Right ventricle myocardium inferior (tissue), 1 donor: ENCODE results near the gene DNM3. TPM values are rescaled to one million over a fixed set of nuclear protein-coding genes. Genes with fewer than 3 reads are reported as not detected.
"Not testable (repeated sequence)": the region's sequence is repeated elsewhere in the genome, so short reads cannot be mapped to it uniquely, and the experiment has no call there.

Experiments
- ATAC-seq: fragments of 200-7000 bp; cut with Tn5 transposase; one replicate; pipeline ENCODE4 v1.9.1; 2020; ENCODE audit warnings: mild to moderate bottlenecking, moderate library complexity
- DNase-seq: peaks from one replicate; pipeline ENCODE4 v3.0.0; 2021; ENCODE audit errors: missing footprints
- intact Hi-C: fragments of 100-400 bp; cut with DNase I; formaldehyde crosslinking; loops from one replicate; pipeline ENCODE4 v1.11.0; 2022
- long read RNA-seq: library from polyadenylated mRNA; unstranded; transcript quantifications from one replicate; pipeline ENCODE4 v2.0.0, GENCODE V29; 2021
- total RNA-seq: library from RNA; stranded (reverse); fragmentation: NEBNext Ultra II Directional; extraction: Animal tissue kit (Norgen Biotek cat#: 25700); gene quantifications from one replicate; pipeline ENCODE4 v1.2.1, GENCODE V29; 2021
- donor health status: DM: no; HTN: yes; CAD: no; lungs with severe emphysema.

Gene DNM3
- total RNA-seq: 1.8 TPM
- long read RNA-seq, partial matches to known transcripts: 0 of 2 reads
- long read RNA-seq, other reads (novel, unspliced or antisense): 2 of 2 reads

GRCh38 chr1:171841050-171841910 lies at the start of gene DNM3:
TSS of gene DNM3 (plus strand) at chr1:171841498. CDS start at chr1:171841657, 159 bp downstream.
- ATAC-seq (peak; percentile 97), DNase-seq (peak; percentile 93)
- intact Hi-C loops: no loop called here

DNA sequence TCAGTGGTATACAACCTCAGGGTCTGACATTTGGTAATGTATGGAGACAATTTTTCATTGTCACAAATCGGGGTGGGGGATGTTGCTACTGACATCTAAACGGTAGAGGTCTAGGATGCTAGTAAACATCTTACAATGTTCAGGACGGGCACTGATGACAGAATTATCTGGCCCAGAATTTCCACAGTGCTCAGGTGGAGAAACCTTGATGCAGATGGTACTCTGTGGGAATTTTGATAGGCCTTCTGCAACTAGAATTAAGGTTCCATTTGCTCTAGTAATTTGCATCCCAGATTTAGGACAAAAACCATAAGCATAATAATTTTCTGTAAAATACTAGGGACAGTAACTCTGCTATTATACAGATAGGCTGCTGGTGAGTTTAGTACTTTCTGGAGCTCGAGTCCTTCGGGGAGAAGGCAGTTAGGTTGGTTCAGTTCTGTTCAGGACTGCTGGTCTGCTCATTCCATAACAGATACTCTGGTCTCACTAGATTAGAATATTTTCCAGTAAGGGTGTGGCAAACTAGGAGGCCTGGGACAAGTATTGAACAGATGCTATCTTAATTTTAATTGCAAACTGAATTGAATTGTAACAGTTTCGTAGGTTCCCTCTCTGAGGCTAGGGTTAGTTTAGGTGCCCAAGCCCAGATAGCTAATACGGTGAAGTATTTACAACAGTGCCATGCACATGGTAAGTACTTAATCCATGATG lies 48.5 kb upstream of the DNM3 start:
- DNase-seq (no peak), ATAC-seq (no peak)
- intact Hi-C loops: no loop called here

DNA sequence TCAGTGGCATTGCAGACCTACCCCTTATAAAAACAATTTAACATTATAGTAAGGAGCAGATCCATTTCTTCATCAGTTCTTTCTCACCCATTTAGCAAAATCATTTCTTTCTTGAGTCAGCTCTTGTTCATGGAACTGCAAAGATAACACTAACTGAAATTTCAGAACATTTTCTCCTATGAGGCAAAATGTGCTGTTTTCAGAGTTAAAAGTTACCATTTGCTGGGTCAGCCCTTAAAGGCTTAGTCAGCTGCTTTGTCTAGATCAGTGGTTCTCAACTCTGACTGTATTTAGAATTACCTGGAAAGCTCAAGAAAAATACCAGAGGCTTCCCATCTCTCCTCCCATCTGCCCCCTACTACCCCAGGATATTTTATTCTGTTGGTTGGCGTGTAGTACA lies 47.7 kb upstream of the DNM3 start:
- ATAC-seq (no peak), DNase-seq (no peak)
- intact Hi-C loops: no loop called here

- DNase-seq (no peak), ATAC-seq (no peak)
- intact Hi-C loops: no loop called here
These were observed 47.2 kb upstream of the DNM3 start for GRCh38 chr1:171794085-171794484.

- intact Hi-C loops: no loop called here
- no peak for ATAC-seq
- no peak for DNase-seq
These were observed 44.7 kb upstream of the DNM3 start for GRCh38 chr1:171796592-171796991.

DNA sequence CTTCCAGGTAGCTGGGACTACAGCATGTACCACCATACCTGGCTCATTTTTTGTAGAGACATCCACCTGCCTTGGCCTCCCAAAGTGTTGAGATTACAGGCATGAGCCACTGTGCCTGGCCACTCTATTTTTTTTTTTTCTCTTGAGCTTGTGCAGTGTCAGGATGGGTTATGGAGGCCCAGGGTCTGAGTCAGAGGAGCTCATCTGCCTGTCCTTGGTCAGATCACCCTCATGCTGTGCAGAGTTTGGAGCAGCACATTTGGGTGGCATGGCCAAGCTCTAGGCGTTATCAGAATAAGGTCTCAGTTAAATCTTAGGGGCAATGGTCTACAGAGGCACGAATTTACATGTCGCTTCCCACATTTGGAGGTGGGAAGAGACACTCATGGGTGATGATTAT lies 43.0 kb upstream of the DNM3 start:
- intact Hi-C loops: no loop called here
- DNase-seq: no peak
- no peak for ATAC-seq

- ATAC-seq (no peak), DNase-seq (no peak)
- intact Hi-C loops: no loop called here
These were observed 42.5 kb upstream of the DNM3 start for GRCh38 chr1:171798765-171799164.

DNA sequence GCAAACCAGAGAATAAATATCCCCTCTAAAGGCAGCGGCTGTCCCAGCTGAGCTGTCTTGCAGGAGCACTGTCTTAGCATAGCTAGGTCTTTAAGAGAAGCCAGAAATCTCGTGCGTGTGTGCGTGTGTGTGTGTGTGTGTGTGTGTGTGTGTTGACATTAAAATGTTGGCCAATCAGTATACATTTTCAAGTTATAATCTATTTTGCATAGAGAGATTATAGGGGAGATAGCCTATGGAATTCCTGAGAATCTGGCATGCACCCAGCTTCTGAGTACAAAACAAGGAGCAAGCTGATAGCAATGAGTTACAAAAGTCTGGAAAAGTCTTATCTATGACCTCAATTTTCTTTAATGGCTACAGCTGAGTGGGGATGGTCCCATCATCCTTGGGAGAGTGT lies 42.1 kb upstream of the DNM3 start:
- DNase-seq (no peak), ATAC-seq (no peak)
- intact Hi-C loops: no loop called here

DNA sequence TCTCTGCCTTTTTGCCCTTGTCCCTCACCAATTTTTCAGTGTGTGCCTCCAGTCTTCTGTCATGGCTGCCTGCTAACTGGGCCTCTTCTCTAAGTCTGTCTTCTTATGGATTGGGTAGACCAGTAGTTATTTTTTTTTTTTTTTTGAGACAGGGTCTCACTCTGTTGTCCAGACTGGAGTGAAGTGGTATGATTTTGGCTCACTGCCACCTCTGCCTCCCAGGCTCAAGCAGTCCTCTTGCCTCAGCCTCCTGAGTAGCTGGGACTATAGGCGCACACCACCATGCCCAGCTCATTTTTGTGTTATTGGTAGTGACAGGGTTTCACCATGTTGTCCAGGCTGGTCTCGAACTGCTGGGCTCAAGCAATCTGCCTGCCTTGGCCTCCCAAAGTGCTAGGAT lies 41.6 kb upstream of the DNM3 start:
- intact Hi-C loops, DNase-seq, ATAC-seq: not testable (repeated sequence)

DNA sequence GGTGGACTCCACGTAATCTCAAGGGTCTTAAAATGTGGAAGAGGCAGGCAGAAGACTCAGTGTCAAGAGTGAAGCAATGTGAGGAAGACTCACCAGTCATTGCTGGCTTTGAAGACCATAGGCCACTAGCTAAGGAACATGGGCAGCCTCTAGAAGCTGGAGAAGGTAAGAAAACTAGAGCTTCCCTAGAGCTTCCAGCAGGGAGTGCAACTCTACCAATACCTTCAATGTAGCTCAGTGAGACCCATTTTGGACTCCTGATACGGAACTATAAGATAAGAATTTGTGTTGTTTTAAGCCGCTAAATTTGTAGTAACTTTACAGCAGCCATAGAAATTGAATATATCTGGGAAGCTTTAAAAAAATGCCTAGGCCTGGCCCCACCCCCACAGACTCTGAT lies 41.0 kb upstream of the DNM3 start:
- ATAC-seq (no peak), DNase-seq (no peak)
- intact Hi-C loops: no loop called here

GRCh38 chr1:171800851-171801250 lies 40.4 kb upstream of the DNM3 start:
- intact Hi-C loops: loop anchor here (1.0 kb wide), 1 partner anchor 184 kb away; no protein-coding TSS in a partner anchor
- DNase-seq (no peak), ATAC-seq (no peak)

DNA sequence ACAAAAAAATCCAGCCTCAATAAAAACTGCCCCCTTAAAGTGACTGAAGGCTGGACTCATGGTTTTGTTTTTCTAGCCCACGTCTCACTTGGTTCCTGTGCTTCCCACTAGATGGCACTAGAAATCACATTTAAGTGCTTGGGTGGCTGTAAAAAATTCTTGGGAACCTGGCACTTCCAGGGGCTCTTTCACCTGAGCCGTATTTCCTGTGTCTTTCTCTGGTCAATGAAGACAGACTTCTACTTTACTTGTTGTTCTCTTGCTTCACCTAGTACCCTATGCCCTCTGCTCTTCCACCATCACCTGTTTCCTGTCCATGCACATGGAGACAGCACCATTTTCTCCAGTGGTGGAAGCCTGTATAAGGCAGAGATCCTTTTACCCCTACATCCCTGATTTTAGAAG lies 39.8 kb upstream of the DNM3 start:
- ATAC-seq (peak; percentile 24), DNase-seq (no peak)
- intact Hi-C loops: loop anchor here (1.0 kb wide), 1 partner anchor 184 kb away; no protein-coding TSS in a partner anchor

GRCh38 chr1:171802207-171802606 lies 39.1 kb upstream of the DNM3 start:
- DNase-seq (no peak), ATAC-seq (no peak)
- intact Hi-C loops: no loop called here

- peak; percentile 46 for ATAC-seq
These were observed 38.3 kb upstream of the DNM3 start for GRCh38 chr1:171803045-171803444.

GRCh38 chr1:171803461-171804022 lies 37.8 kb upstream of the DNM3 start:
- intact Hi-C loops: no loop called here
- DNase-seq (no peak), ATAC-seq (no peak)

More at GRCh38 chr1:171803045-171803444, 38.3 kb upstream of the DNM3 start:
- intact Hi-C loops: no loop called here
- no peak for DNase-seq

DNA sequence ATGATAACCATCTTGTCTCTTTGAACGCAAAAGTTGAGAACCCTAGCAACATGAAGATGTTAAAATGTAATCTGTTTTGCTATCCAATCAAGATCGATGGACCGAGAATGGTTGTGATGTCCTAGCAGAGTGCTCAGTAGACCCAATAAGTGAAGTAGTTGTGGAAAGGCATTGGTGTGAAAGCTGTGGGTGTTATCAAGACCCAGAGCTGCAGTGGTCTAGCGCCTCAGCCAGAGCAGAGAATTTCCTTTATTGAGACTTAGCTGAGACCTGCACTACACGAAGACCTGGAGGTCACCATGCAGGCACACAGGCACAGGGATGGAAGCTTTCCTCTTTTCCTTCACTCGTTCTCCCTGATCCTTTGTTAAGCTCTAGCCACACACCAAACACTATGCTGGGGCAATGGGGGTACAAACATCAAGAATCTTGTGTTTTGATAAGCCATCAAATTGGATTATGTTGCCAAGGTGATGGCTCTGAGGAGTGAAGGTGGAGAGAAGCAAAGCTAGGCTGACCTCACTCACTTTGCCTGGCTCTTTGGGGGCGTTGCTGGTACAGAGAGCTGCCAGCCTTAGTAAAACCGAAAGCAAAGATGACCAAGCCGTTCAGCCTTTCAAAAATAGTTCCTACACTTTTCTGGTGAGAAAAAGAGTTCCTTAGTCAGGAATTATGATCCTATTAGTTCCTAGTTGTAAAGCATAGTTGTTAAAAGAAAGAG lies 35.7 kb upstream of the DNM3 start:
- intact Hi-C loops: no loop called here
- ATAC-seq: no peak

DNA sequence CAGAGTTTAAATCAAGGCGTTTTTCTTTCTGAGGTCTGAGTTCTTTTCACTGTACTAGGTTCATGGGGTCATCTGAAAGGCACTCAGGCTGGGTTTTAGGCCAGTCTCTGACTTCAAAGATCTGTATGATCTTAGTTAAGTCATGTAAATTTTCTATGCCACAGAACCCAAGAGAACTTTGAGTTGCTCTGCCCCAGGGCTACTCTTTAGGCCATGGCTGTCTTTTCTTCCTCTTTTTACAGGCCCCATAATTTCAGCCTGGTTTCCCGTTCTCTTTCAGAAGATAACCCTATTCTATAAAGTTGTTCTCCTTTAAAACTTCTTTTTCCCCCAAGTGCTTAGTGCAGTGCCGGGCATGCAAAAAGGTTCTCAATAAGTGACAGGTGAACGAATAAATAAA lies 33.7 kb upstream of the DNM3 start:
- ATAC-seq: no peak
- intact Hi-C loops: no loop called here
- no peak for DNase-seq

More for the DNA sequence above, 35.7 kb upstream of the DNM3 start:
- no peak for DNase-seq

DNA sequence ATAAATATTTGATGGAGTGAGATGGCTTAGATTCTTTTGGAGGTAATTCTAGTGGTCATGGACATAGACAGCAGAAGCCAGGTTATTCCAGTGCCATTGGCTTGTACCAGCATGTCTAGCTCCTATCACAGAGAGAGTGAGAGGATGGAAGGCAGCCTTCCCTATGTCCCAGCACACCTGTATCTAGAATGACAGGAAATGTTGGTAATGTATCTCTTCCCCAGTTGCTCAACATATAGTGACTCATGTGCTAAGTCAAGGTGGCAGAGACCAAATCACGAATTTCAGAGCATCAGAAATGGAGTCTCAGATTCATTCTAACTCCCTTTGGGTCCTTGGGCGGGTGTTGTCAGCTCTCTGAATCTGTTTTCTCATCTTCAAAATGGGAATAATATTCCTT lies 31.5 kb upstream of the DNM3 start:
- DNase-seq: no peak
- intact Hi-C loops: no loop called here
- no peak for ATAC-seq

DNA sequence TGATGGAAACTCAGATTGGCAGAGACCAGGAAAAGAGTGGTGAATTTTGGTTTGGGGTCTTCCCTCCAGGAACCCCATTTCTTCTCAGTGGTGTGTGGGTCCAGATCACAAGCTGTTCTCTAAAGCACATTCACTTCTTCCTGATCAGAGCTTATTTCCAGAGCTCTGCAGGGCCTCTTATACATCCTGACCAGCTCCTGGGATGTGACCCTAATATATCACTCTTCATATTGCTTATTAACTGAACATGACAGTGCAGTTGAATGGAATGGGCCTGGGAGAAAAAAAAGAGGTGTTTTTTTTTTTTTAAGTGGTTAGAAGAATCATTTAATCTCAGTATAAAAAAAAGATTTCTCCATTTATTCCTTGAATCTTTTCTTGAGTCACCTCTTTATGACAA lies 29.6 kb upstream of the DNM3 start:
- no peak for DNase-seq
- no peak for ATAC-seq
- intact Hi-C loops: no loop called here
